GM12873 (cell line): Measurements from ENCODE around the gene ENDOV.

ENCODE experiments used
- TF ChIP-seq, protein P1 (sequence below): IDR thresholded peaks from 2 replicates; pipeline ENCODE4 v1.5.1; 2012; ENCODE audit warnings: low read depth, mild to moderate bottlenecking, moderate library complexity, low read length, control low read depth; ENCODE audit not compliant: insufficient read depth; ENCODE audit errors: missing control alignments

ENDOV gene

DNA sequence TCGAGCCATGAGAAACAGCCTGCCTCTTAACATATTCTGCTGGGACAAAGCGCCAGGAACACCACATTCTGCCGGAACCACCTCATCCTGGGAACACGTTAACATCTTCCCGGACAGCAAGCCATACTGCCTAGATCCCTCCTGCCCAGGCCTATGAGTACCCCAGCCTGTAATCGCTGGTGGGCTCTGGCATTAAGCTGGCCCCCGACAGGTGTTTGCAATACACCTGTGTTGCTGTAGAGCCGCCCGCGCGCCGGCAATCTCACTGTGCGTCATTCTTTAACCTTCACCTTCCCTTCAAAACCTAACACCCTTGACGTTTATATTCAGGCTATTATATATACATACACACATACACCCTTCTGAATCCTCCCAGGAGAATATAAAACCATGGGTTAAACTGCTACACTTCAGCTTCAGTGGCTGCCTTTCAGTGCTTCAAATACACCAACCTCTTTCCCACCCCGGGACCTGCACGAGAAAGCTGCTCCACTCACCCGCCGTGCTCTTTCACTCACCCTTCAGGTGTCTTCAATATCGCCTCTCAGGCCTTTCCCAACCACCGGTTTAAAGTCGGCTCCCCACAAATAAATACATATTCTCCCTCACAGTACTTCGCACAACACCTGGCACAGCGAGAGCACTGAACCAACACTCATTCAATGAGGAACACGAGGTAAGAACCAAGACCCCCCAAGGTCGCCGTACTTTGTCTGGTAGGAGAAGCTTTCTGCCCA is 1.0 kb upstream of the ENDOV start:
- TF ChIP-seq, protein P1, sequence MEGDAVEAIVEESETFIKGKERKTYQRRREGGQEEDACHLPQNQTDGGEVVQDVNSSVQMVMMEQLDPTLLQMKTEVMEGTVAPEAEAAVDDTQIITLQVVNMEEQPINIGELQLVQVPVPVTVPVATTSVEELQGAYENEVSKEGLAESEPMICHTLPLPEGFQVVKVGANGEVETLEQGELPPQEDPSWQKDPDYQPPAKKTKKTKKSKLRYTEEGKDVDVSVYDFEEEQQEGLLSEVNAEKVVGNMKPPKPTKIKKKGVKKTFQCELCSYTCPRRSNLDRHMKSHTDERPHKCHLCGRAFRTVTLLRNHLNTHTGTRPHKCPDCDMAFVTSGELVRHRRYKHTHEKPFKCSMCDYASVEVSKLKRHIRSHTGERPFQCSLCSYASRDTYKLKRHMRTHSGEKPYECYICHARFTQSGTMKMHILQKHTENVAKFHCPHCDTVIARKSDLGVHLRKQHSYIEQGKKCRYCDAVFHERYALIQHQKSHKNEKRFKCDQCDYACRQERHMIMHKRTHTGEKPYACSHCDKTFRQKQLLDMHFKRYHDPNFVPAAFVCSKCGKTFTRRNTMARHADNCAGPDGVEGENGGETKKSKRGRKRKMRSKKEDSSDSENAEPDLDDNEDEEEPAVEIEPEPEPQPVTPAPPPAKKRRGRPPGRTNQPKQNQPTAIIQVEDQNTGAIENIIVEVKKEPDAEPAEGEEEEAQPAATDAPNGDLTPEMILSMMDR, result no peak

DNA sequence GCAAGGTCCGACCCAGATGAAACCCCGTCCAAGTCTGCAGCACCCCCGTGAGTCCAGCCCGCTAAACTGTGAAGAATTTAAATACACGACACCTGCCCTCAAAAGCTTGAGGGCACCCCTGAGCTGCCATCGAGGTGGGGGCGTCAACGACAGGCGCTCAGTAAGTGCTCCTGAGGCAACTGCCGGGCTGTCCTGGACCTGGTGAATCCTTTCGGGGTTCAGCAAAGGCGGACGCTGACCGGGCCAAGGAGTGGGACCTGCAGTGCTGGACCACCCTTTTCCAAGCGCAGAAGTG is 512 bp upstream of the ENDOV start:
- TF ChIP-seq, protein P1, result no peak

DNA sequence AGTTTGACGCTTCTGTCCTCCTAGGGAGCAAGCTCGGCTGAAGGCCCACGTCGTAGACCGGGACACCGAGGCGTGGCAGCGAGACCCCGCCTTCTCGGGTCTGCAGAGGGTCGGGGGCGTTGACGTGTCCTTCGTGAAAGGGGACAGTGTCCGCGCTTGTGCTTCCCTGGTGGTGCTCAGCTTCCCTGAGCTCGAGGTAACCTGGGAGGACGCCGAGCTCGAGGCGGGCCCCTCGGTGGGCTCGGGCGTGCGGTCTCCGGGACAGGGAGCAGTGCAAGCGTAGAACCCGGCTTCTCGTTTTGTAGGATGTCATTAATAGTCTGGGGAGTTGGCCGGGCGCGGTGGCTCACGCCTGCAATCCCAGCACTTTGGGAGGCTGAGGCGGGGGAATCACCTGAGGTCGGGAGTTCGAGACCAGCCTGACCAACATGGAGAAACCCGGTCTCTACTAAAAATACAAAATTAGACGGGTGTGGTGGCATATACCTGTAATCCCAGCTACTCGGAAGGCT is 715 bp downstream of the ENDOV start:
- TF ChIP-seq, protein P1, result no peak

DNA sequence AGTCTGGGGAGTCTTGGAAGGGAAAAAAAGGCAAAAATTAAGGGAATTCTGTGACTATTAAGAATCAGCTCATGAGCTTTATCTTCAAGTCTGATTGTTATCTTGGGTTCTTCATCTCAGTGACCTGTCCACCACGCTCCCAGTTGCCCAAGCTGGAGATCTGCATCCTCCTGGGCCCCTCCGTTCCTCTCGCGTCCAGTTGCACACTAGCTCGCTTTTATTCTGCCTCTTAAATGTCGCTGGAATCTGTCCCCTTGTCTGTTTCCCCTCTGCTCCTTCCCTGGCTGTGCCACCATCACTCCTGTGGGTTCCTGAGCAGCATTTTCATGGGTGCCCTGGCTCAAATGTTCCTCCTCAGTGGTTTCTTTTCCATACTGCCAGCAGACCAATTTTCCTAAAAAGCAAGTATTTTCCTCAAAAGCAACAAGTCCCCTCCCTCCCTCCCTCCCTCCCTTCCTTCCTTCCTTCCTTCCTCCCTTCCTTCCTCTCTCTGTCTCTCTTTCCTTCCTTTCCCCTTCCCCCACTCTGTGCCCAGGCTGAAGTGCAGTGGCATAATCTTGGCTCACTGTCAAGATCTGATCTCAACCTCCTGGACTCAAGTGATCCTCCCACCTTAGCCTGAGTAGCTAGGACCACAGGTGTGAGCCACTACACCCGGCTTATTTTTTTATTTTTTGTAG is 1.4 kb downstream of the ENDOV start:
- TF ChIP-seq, protein P1, result no peak

DNA sequence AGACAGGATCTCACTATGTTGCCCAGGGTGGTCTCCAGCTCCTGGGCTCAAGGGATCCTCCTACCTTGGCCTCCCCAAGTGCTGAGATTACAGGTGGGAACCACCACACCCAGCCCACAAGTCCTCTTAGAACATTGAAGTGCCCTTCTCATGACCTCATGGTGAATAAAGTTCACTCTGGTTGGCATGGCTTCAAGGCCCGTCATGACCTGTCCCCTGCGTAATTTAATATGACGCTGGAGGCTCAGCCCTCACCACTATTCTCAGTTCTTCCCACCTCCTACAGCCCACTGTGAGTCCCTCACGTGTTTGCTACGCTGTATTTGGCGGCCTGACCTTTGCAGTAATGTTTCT is 1.9 kb downstream of the ENDOV start:
- TF ChIP-seq, protein P1, result no peak

DNA sequence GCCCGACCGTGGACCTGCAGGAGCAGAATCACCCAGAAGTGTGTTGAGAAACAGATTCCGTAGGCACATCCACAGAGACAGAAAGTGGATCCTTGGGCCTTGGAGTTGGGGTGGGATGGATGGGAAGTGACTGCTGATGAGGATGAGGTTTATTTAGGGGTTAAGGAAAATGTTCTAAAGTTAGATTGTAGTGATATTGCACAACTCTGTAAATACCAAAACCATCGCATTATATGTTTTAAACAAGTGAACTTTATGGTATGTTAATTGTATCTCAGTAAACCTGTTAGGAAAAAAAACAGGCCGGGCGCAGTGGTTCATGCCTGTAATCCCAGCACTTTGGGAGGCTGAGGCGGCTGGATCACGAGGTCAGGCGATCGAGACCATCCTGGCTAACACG is 3.6 kb downstream of the ENDOV start:
- TF ChIP-seq, protein P1, result no peak

DNA sequence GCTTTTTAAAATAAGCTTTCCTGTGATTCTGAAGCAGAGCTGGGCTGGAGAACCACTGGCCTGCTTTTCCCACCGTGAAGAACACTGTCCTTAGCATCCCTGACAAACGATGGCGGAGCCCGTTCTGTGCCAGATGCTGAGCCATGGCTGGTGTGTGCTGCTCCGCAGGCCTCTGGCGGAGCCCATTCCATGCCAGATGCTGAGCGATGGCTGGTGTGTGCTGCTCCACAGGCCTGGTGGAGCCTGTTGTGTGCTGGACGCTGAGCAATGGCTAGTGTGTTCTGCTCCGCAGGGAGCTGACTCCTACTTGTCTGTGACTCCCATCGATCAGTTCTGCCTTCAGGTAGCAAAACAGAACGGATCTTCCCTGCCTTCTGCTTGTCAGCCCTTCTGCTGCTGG is 4.3 kb downstream of the ENDOV start:
- TF ChIP-seq, protein P1, result no peak
